Measurements from ENCODE around the gene CST6. TPM values are rescaled to one million over a fixed set of nuclear protein-coding genes. Genes with fewer than 3 reads are reported as not detected.

The CST6 gene
- total RNA-seq, 2 experiments from 2014 or later, result 0.30 to 0.65 TPM

DNA sequence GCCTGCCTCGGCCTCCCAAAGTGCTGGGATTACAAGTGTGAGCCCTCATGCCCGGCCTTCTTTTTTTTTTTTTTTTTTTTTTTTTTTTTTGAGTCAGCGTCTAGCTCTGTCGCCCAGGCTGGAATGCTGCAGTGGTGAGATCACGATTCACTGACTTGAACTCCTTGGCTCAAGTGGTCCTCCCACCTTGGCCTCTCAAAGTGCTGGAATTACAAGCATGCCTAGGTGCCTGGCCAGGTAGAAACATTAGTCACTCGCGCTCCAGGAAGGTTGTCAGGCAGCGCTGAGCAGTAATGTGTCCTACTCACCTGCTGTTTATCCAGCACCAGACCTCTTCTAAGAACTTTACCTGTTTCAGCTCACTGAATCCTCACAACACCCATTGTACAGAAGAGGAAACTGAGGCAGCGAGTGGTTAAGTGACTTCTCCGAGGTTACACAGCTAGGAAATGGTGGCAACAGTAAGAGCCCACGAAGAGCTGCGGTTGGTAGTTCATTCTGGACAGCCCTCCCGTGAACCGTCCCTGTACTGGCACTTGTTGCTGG, 496 bp upstream of the CST6 start:
- Mint-ChIP-seq H3K4me1 (no peaks in the 10 kb centered on the region), H3K4me3 (no peak overlapping the region), H3K27ac (no peak overlapping the region), H3K36me3 (ENCODE audit: low read depth) (no peaks in the 10 kb centered on the region), H3K27me3 (peaks cover 26% of the 10 kb centered on the region), H3K9me3 (no peaks in the 10 kb centered on the region)
- CTCF ChIA-PET, result interaction anchor here (0.6 to 3.3 kb wide), 3 partner anchors 11 to 126 kb away, joined by 3 to 11 read pairs (median 7); no protein-coding TSS in a partner anchor
- POLR2A ChIA-PET, result interaction anchor here (0.7 to 2.6 kb wide), 4 partner anchors 9 to 300 kb away, joined by 3 to 9 read pairs (median 5); partner anchors contain the start of genes BANF1 and EIF1AD
- DNase-seq, result no peak

DNA sequence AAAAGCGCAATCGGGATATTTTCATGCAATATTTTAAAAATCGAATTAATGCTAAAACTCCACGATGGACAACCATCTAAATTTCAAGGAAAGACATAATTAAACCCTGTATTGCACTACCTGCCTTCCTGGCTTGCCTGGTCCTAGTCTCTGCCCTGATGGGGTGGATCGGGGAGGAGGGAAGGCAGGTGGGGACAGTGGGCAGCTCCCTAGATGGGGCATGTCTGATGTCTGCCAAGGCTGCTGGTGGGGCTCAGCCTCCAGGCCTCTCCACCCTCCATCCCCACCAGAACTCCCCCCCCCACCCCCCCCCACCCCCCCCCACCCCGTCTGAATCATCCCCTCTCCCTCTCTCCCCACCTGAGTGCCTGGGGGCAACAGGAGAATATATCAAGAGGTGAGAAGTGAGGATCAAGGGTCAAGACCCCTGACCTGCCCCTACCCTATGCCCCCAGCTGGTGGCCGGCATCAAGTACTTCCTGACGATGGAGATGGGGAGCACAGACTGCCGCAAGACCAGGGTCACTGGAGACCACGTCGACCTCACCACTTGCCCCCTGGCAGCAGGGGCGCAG, 650 bp downstream of the CST6 start:
- Mint-ChIP-seq H3K27ac (no peak overlapping the region), H3K4me3 (no peak overlapping the region), H3K4me1 (no peaks in the 10 kb centered on the region), H3K27me3 (peaks cover 26% of the 10 kb centered on the region), H3K9me3 (no peaks in the 10 kb centered on the region), H3K36me3 (ENCODE audit: low read depth) (no peaks in the 10 kb centered on the region)
- DNase-seq, result no peak
- ChIA-PET CTCF (interaction anchor here (1.1 to 3.3 kb wide), 2 partner anchors 9 to 127 kb away, joined by 3 to 11 read pairs; no protein-coding TSS in a partner anchor), POLR2A (interaction anchor here (0.9 to 2.6 kb wide), 4 partner anchors 10 to 301 kb away, joined by 4 to 9 read pairs (median 6); partner anchors contain the start of genes BANF1 and EIF1AD)

- H3K27ac Mint-ChIP-seq, result no peak overlapping the region
- no peaks in the 10 kb centered on the region for H3K9me3 Mint-ChIP-seq
- POLR2A ChIA-PET, result interaction anchor here (0.9 to 2.6 kb wide), 2 partner anchors 10 kb away, joined by 5 to 9 read pairs; no protein-coding TSS in a partner anchor
Observed at GRCh38 chr11:66012946-66013761, 1.3 kb downstream of the CST6 start.

GRCh38 chr11:66013762-66014100, 1.9 kb downstream of the CST6 start:
- ChIA-PET CTCF (interaction anchor here (3.3 kb wide), 1 partner anchor 8 kb away, joined by 11 read pairs; no protein-coding TSS in a partner anchor), POLR2A (no interaction called here)
- H3K27me3 Mint-ChIP-seq, result peaks cover 26% of the 10 kb centered on the region
- H3K9me3 Mint-ChIP-seq, result no peaks in the 10 kb centered on the region
- no peak overlapping the region for H3K27ac Mint-ChIP-seq
- no peaks in the 10 kb centered on the region for H3K4me1 Mint-ChIP-seq
- no peak for DNase-seq
- H3K36me3 Mint-ChIP-seq (ENCODE audit: low read depth), result no peaks in the 10 kb centered on the region
- H3K4me3 Mint-ChIP-seq, result no peak overlapping the region

More at GRCh38 chr11:66012946-66013761, 1.3 kb downstream of the CST6 start:
- Mint-ChIP-seq H3K27me3 (peaks cover 26% of the 10 kb centered on the region), H3K36me3 (ENCODE audit: low read depth) (no peaks in the 10 kb centered on the region), H3K4me3 (no peak overlapping the region), H3K4me1 (no peaks in the 10 kb centered on the region)
- CTCF ChIA-PET, result interaction anchor here (3.3 kb wide), 1 partner anchor 9 kb away, joined by 11 read pairs; no protein-coding TSS in a partner anchor
- DNase-seq, result no peak

DNA sequence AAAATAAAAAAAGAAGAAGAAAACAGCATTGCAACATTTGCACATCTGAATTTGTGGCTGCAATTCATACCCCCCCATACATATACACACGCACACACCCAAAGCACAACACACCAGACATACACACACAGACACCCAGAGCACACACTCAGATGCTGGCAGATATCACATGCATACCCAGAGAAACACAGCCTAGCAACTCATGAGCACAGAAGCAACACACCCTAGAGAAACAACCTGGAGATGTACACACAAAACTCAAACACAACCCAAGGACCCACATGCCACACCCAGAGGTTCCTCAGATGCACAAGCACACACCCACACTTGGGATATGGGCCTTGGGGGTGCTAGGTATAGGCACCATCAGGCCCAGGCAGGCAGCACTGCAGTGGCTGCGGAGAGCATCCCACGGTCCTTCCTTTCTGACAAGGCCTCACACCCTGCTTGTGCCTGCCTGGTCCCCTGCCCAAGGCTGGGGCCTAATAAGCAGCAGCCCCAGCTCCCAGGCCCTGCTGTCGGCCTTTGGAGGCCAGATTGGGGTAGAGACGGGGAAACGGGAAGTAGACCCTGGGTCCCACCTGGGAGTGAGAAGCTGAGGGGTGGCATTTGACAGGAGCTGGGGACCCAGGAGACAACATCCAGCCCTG, 3.1 kb downstream of the CST6 start:
- peaks cover 26% of the 10 kb centered on the region for H3K27me3 Mint-ChIP-seq
- H3K4me1 Mint-ChIP-seq, result no peaks in the 10 kb centered on the region
- no peak overlapping the region for H3K4me3 Mint-ChIP-seq
- ChIA-PET CTCF (no interaction called here), POLR2A (no interaction called here)
- no peaks in the 10 kb centered on the region for H3K9me3 Mint-ChIP-seq
- no peak for DNase-seq
- no peaks in the 10 kb centered on the region for H3K36me3 Mint-ChIP-seq (ENCODE audit: low read depth)
- no peak overlapping the region for H3K27ac Mint-ChIP-seq

DNA sequence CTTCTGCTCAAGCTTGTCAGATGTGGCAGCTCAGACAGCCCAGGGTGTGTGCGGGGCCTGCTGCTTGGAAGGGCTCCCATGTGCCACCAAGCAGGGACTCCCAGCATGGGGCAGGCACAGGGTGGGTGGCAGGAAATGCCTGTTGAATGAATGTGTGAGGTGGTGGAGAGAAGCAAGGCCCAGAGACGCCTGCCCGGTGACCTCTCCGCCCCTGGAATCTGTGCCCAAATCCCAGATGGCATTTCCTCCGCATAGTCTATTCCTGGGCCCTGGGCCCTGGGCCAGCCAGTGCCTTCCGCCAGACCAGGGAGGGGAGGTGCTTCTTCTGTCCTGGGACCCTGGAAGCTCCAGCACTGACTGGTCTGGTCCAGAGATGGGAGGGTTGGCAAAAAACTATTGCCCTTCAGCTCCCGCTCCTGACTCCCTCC, 3.7 kb downstream of the CST6 start:
- CTCF ChIA-PET, result no interaction called here
- POLR2A ChIA-PET, result no interaction called here
- H3K27me3 Mint-ChIP-seq, result peaks cover 21% of the 10 kb centered on the region
- H3K36me3 Mint-ChIP-seq (ENCODE audit: low read depth), result no peaks in the 10 kb centered on the region
- H3K4me3 Mint-ChIP-seq, result no peak overlapping the region
- H3K9me3 Mint-ChIP-seq, result no peaks in the 10 kb centered on the region
- H3K27ac Mint-ChIP-seq, result no peak overlapping the region
- no peak for DNase-seq
- H3K4me1 Mint-ChIP-seq, result peaks cover 3% of the 10 kb centered on the region

GRCh38 chr11:66015936-66016792, 4.4 kb downstream of the CST6 start:
- Mint-ChIP-seq H3K9me3 (no peaks in the 10 kb centered on the region), H3K4me3 (no peak overlapping the region), H3K36me3 (ENCODE audit: low read depth) (no peaks in the 10 kb centered on the region), H3K27ac (no peak overlapping the region), H3K27me3 (peaks cover 17% of the 10 kb centered on the region), H3K4me1 (peaks cover 8% of the 10 kb centered on the region)
- ChIA-PET CTCF (no interaction called here), POLR2A (interaction anchor here (1.1 kb wide), 1 partner anchor 13 kb away, joined by 3 read pairs; the partner anchor contains the start of gene BANF1)
- no peak for DNase-seq

DNA sequence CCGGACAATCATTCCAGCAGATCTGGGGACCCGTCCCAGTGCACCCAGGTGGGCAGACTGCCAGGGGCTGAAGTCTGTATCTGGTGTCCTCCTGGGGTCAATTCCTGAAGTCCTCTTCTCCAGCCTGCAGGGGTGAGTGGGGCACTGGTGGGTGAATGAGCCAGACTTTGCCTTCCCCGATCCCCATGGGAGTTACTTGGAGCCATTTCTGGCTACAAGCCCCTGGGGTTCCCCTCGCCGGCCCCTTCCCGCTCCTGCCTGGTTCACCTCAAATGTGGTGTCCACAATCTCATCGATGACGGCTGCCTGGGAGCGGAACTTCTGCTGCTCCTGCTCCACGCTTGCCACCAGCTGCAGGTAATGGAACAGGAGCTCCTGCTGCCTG, 5.0 kb downstream of the CST6 start:
- ChIA-PET CTCF (no interaction called here), POLR2A (interaction anchor here (1.1 kb wide), 1 partner anchor 14 kb away, joined by 3 read pairs; the partner anchor contains the start of gene BANF1)
- no peak overlapping the region for H3K4me3 Mint-ChIP-seq
- H3K4me1 Mint-ChIP-seq, result peaks cover 14% of the 10 kb centered on the region
- H3K27me3 Mint-ChIP-seq, result peaks cover 12% of the 10 kb centered on the region
- no peaks in the 10 kb centered on the region for H3K36me3 Mint-ChIP-seq (ENCODE audit: low read depth)
- H3K9me3 Mint-ChIP-seq, result no peaks in the 10 kb centered on the region
- no peak overlapping the region for H3K27ac Mint-ChIP-seq
- DNase-seq, result no peak

DNA sequence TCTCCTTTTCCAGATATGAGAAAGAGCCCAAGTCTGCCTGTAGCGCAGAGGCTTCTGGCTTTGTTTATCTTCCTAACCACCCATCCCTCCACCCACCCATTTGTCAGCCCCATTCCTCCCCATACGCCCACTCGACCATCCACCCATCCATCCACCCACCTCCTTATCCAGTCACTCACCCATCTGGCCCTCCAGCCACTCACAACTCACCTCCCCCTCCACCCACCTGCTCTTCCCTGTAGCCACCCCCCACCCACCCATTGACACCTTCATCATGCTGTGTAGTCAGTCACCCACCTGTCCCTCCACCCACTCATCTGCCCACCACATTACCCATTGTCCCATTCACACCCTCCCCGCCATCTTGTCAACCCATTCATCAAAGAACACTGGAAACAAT, 5.5 kb downstream of the CST6 start:
- ChIA-PET CTCF (interaction anchor here (1.0 to 1.1 kb wide), 2 partner anchors 8 to 27 kb away, joined by 3 read pairs; no protein-coding TSS in a partner anchor), POLR2A (no interaction called here)
- H3K36me3 Mint-ChIP-seq (ENCODE audit: low read depth), result no peaks in the 10 kb centered on the region
- H3K9me3 Mint-ChIP-seq, result no peaks in the 10 kb centered on the region
- no peak overlapping the region for H3K27ac Mint-ChIP-seq
- no peak for DNase-seq
- no peak overlapping the region for H3K4me3 Mint-ChIP-seq
- peaks cover 16% of the 10 kb centered on the region for H3K4me1 Mint-ChIP-seq
- peaks cover 9% of the 10 kb centered on the region for H3K27me3 Mint-ChIP-seq

DNA sequence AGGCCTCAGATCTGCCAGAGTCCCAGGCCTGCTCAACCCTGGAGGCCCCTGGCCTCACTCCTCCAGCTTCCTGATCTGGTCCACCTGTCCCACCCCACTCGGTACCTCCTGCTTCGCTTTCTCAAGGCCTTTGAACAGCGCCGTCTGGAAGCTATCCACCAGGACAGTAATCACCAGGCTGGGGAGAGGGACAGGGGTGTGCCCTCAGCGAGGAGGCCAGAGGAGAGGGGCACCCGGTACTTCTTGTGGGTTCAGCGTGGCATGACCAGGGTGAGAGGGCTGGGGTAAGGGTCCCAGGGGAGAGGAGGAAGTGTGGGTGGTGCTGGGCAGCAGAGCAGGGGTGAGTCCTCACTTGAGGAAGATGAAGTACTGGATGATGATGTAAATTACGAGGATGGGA, 8.4 kb downstream of the CST6 start:
- no peaks in the 10 kb centered on the region for H3K36me3 Mint-ChIP-seq (ENCODE audit: low read depth)
- no peak overlapping the region for H3K4me3 Mint-ChIP-seq
- DNase-seq, result no peak
- H3K9me3 Mint-ChIP-seq, result no peaks in the 10 kb centered on the region
- ChIA-PET CTCF (interaction anchor here (1.5 kb wide), 1 partner anchor 25 kb away, joined by 4 read pairs; no protein-coding TSS in a partner anchor), POLR2A (no interaction called here)
- H3K27me3 Mint-ChIP-seq, result peaks cover 9% of the 10 kb centered on the region
- no peak overlapping the region for H3K27ac Mint-ChIP-seq
- peaks cover 21% of the 10 kb centered on the region for H3K4me1 Mint-ChIP-seq

DNA sequence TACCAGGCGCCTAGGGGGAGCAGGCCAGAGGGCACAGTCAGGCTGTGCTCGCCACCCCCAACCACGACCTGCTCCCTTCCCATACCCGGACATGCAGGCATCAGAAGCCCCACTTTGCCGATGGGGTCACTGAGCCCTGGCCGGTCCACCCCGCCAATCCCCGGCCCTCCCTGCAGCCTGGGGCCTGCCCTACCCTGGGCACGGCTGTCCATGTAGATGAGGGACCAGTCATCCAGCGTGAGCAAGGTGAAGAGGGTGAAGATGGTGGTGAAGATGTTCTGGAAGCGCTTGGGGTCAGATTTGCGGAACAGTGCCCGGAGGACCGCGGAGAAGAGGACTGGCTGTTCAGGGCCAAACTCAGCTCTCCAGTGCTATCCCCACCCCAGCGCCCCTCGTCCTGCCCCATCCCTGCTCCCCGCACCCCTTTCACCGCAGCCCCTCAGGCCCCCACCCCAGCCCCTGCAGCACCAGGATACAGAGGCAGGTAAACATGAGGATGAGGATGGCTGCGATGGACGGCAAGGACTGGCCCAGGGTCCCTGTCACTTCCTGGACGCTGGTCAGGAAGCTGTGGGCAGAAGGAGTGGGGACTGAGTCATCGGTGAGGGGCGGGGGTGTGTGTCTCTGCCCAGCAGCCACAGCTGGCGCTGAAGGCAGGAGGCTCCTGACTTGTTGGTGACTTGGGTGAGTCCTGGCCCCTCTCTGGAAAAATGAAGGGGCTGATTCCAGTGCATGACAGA, 9.0 kb downstream of the CST6 start:
- H3K36me3 Mint-ChIP-seq (ENCODE audit: low read depth), result no peaks in the 10 kb centered on the region
- ChIA-PET CTCF (interaction anchor here (1.5 to 2.6 kb wide), 2 partner anchors 24 kb away, joined by 4 to 26 read pairs; no protein-coding TSS in a partner anchor), POLR2A (interaction anchor here (1.7 kb wide), 1 partner anchor 12 kb away, joined by 6 read pairs; no protein-coding TSS in a partner anchor)
- DNase-seq, result peak; percentile 61
- no peak overlapping the region for H3K27ac Mint-ChIP-seq
- peaks cover 9% of the 10 kb centered on the region for H3K27me3 Mint-ChIP-seq
- H3K9me3 Mint-ChIP-seq, result no peaks in the 10 kb centered on the region
- peaks cover 21% of the 10 kb centered on the region for H3K4me1 Mint-ChIP-seq
- H3K4me3 Mint-ChIP-seq, result no peak overlapping the region

All from activated CD4-positive, alpha-beta memory T cell treated with anti-CD3 and anti-CD28 coated beads, Interleukin-2, amount 10 ng/mL, durations not matched to agents 7 days and 5 days (primary cell).